Neural progenitor cell (in vitro differentiated cells): Measurements from ENCODE around the gene HOXD11. TPM values are rescaled to one million over a fixed set of nuclear protein-coding genes. Genes with fewer than 3 reads are reported as not detected.
A peak's percentile ranks its signal among the peaks of the same experiment; 100 is the strongest.

Experiments
- DNase-seq: peaks from one replicate; pipeline ENCODE4 v3.0.0-alpha.2; 2016; ENCODE audit warnings: low spot score
- H2AFZ ChIP-seq: fragments of 200-600 bp; sonication (generic); replicated peaks from 2 replicates; pipeline ENCODE4 v1.6.1; 2016; ENCODE audit warnings: antibody characterized with exemption
- H3F3A ChIP-seq: fragments of 200-600 bp; sonication (generic); 2 replicates; pipeline ENCODE4 v1.6.1; 2016; ENCODE audit warnings: antibody characterized with exemption, low read depth
- H3K27ac ChIP-seq: fragments of 200-600 bp; sonication (generic); 2 replicates; pipeline ENCODE4 v1.5.1; 2016; ENCODE audit warnings: mild to moderate bottlenecking
- H3K27me3 ChIP-seq: fragments of 200-600 bp; sonication (generic); 2 replicates; pipeline ENCODE4 v1.6.1; 2016; ENCODE audit warnings: mild to moderate bottlenecking, moderate library complexity
- H3K36me3 ChIP-seq: fragments of 200-600 bp; sonication (generic); 2 replicates; pipeline ENCODE4 v1.5.1; 2016
- H3K4me1 ChIP-seq: fragments of 200-600 bp; sonication (generic); 2 replicates; pipeline ENCODE4 v1.6.1; 2016; ENCODE audit warnings: mixed run types
- H3K4me2 ChIP-seq: fragments of 200-600 bp; sonication (generic); 2 replicates; pipeline ENCODE4 v1.6.1; 2016
- H3K4me3 ChIP-seq: fragments of 200-600 bp; sonication (generic); 2 replicates; pipeline ENCODE4 v1.5.1; 2016
- H3K79me2 ChIP-seq: fragments of 200-600 bp; sonication (generic); 2 replicates; pipeline ENCODE4 v1.6.1; 2016; ENCODE audit warnings: low read depth
- H3K9ac ChIP-seq: fragments of 200-600 bp; sonication (generic); 2 replicates; pipeline ENCODE4 v1.6.1; 2016
- H3K9me3 ChIP-seq: fragments of 200-600 bp; sonication (generic); 2 replicates; pipeline ENCODE4 v1.5.1; 2016; ENCODE audit warnings: low read depth
- H4K20me1 ChIP-seq: fragments of 200-600 bp; sonication (generic); 2 replicates; pipeline ENCODE4 v1.6.1; 2016; ENCODE audit warnings: low read depth
- H3K27ac Mint-ChIP-seq: 3 replicates; pipeline ENCODE4 v1.8.0; 2021; ENCODE audit warnings: mixed read lengths
- H3K27me3 Mint-ChIP-seq: 2 replicates; pipeline ENCODE4 v1.8.0; 2022; ENCODE audit warnings: low read depth, mild to moderate bottlenecking, inconsistent platforms, moderate library complexity, mixed read lengths; ENCODE audit not compliant: insufficient read depth
- H3K36me3 Mint-ChIP-seq: 3 replicates; pipeline ENCODE4 v1.8.0; 2021; ENCODE audit warnings: mixed read lengths
- H3K4me1 Mint-ChIP-seq: 3 replicates; pipeline ENCODE4 v1.8.0; 2021; ENCODE audit warnings: mixed read lengths
- H3K4me3 Mint-ChIP-seq: 3 replicates; pipeline ENCODE4 v1.8.0; 2021; ENCODE audit warnings: mild to moderate bottlenecking, moderate library complexity, mixed read lengths
- H3K9me3 Mint-ChIP-seq: 3 replicates; pipeline ENCODE4 v1.8.0; 2020; ENCODE audit warnings: mixed read lengths
- EZH2 ChIP-seq: fragments of 200-600 bp; sonication (generic); IDR thresholded peaks from 2 replicates; pipeline ENCODE4 v1.6.1; 2017; ENCODE audit warnings: antibody characterized with exemption, mild to moderate bottlenecking, moderate library complexity
- EZH2phosphoT487 ChIP-seq: fragments of 200-600 bp; sonication (generic); IDR thresholded peaks from 2 replicates; pipeline ENCODE4 v1.6.1; 2017; ENCODE audit warnings: antibody characterized with exemption
- total RNA-seq: library from RNA; depleted of rRNA; stranded (reverse); fragments of >200 nt; gene quantifications from 2 replicates; pipeline ENCODE4 v1.2.3, GENCODE V29; 2015; ENCODE audit warnings: low replicate concordance
- TF ChIP-seq, protein P1 (sequence below): fragments of 200-600 bp; sonication (generic); IDR thresholded peaks from 2 replicates; pipeline ENCODE4 v1.5.1; 2017; ENCODE audit warnings: antibody characterized with exemption, mild to moderate bottlenecking

The HOXD11 gene
- total RNA-seq, 1 donor from 2014 or later = not detected

DNA sequence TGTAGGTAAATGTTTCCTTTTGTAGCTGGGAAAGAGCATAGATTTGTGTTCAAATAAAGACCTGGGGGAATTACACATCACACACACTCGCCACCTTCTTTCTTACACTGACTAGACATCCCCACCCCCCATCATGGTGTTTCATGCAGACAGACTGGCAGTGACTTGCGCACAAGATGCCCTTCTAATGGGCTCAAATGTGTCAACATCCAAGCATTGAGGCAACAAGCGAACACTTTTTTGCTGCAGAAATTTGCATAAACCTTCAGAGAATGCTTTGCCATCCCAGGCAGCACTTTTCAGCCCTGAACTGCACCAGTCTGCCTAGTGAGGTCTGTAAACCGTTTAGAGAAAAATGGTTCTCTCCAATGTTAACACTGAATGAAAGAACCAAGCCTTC, 27.0 kb downstream of the HOXD11 start:
- Mint-ChIP-seq H3K9me3 (peaks cover 16% of the 10 kb centered on the region), H3K27ac (no peak overlapping the region), H3K27me3 (peaks cover 88% of the 10 kb centered on the region), H3K4me1 (peaks cover 2% of the 10 kb centered on the region), H3K36me3 (no peaks in the 10 kb centered on the region), H3K4me3 (no peak overlapping the region)
- H3K36me3 ChIP-seq = no peaks in the 10 kb centered on the region
- H3K27me3 ChIP-seq = peaks cover 100% of the 10 kb centered on the region
- no peaks in the 10 kb centered on the region for H3K79me2 ChIP-seq
- H2AFZ ChIP-seq = no peak overlapping the region
- H3K4me3 ChIP-seq = no peak overlapping the region
- TF ChIP-seq, protein P1, sequence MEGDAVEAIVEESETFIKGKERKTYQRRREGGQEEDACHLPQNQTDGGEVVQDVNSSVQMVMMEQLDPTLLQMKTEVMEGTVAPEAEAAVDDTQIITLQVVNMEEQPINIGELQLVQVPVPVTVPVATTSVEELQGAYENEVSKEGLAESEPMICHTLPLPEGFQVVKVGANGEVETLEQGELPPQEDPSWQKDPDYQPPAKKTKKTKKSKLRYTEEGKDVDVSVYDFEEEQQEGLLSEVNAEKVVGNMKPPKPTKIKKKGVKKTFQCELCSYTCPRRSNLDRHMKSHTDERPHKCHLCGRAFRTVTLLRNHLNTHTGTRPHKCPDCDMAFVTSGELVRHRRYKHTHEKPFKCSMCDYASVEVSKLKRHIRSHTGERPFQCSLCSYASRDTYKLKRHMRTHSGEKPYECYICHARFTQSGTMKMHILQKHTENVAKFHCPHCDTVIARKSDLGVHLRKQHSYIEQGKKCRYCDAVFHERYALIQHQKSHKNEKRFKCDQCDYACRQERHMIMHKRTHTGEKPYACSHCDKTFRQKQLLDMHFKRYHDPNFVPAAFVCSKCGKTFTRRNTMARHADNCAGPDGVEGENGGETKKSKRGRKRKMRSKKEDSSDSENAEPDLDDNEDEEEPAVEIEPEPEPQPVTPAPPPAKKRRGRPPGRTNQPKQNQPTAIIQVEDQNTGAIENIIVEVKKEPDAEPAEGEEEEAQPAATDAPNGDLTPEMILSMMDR = no peak
- TF ChIP-seq EZH2phosphoT487 (peak; percentile 11), EZH2 (no peak)
- DNase-seq = no peak
- H3K27ac ChIP-seq = no peak overlapping the region
- peaks cover 83% of the 10 kb centered on the region for H4K20me1 ChIP-seq
- H3F3A ChIP-seq = no peaks in the 10 kb centered on the region
- no peak overlapping the region for H3K4me2 ChIP-seq
- H3K4me1 ChIP-seq = peaks cover 3% of the 10 kb centered on the region
- H3K9ac ChIP-seq = no peak overlapping the region
- H3K9me3 ChIP-seq = no peaks in the 10 kb centered on the region

DNA sequence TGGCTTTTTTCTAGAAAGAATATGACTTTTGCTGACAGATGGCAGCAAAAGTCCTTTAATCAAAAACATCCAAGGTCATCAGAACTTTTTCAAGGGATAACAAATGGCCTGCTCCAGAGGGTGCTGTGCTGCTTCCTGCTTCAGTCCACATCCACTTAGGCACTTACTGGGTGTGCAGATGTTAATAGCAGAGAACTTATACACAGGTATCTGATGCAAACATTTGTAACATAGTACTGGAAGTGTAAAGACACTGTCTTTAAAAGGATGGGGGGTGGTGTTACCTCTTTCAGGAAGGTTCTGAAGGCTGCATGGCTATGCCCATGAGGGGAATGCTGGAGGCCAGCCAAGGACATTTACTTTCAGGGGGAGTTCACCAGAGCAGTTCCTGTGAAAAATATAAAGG, 28.0 kb downstream of the HOXD11 start:
- Mint-ChIP-seq H3K4me3 (no peak overlapping the region), H3K9me3 (peaks cover 19% of the 10 kb centered on the region), H3K27me3 (peaks cover 92% of the 10 kb centered on the region), H3K36me3 (no peaks in the 10 kb centered on the region), H3K27ac (no peak overlapping the region), H3K4me1 (no peaks in the 10 kb centered on the region)
- no peak for DNase-seq
- no peak overlapping the region for H3K9ac ChIP-seq
- no peak overlapping the region for H3K27ac ChIP-seq
- peaks cover 100% of the 10 kb centered on the region for H3K27me3 ChIP-seq
- no peaks in the 10 kb centered on the region for H3K79me2 ChIP-seq
- no peaks in the 10 kb centered on the region for H3K36me3 ChIP-seq
- peaks cover 3% of the 10 kb centered on the region for H3K4me1 ChIP-seq
- H3K4me2 ChIP-seq = no peak overlapping the region
- no peak overlapping the region for H2AFZ ChIP-seq
- no peaks in the 10 kb centered on the region for H3F3A ChIP-seq
- H3K9me3 ChIP-seq = no peaks in the 10 kb centered on the region
- TF ChIP-seq EZH2phosphoT487 (no peak), EZH2 (peak; percentile 2)
- TF ChIP-seq, protein P1 = no peak
- no peak overlapping the region for H3K4me3 ChIP-seq
- H4K20me1 ChIP-seq = peaks cover 80% of the 10 kb centered on the region

DNA sequence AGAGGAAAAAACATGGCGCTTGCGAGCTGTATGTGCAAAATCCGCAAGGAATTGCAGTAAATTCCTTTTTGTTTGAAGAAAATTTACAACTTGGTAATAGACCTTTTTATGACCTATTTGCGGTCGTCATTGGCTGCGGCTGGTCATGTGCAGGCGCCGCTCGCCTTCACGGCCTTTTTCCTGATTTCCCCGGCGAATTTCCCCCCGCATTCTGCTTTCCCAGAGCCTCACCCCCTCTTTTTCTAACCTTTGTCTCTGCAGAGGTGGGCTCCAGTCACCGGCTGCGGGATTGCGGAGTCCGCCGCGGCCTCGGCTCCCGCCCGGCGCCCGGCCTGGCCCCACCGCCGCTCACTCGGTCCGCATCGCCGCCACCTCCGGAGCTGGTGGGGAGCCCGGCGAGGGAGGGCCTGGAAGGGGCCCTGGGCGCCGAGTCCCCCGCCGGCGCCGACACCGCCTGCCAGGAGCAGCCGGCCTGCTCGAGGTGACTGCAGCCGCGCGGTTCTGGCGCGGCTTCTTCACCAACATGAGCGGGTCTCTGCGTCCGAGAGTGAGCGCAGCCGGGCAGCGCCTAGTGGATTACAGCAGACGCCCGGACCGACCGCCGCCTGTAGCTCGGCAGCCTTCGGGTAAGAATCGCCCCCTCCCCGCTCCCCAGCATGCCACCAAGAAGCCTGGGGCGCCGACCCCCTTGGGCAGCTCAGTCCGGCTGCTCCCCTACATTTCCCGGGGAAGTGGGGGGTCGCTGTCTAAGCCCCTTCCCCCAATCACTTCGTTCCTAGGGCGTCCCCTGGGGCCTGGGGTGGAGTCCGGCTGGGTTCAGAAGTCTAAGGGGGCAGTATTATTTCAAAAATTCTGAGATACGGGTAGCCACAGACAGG, 29.5 kb downstream of the HOXD11 start:
- H3K4me2 ChIP-seq = peak overlapping the region; percentile 66
- Mint-ChIP-seq H3K36me3 (no peaks in the 10 kb centered on the region), H3K27ac (no peak overlapping the region), H3K4me1 (peaks cover 4% of the 10 kb centered on the region), H3K4me3 (peak overlapping the region; percentile 77), H3K27me3 (peaks cover 91% of the 10 kb centered on the region), H3K9me3 (peaks cover 14% of the 10 kb centered on the region)
- no peaks in the 10 kb centered on the region for H3K9me3 ChIP-seq
- H4K20me1 ChIP-seq = peaks cover 67% of the 10 kb centered on the region
- DNase-seq = peak; percentile 67
- H3K36me3 ChIP-seq = no peaks in the 10 kb centered on the region
- H3K4me1 ChIP-seq = no peaks in the 10 kb centered on the region
- no peak overlapping the region for H3K9ac ChIP-seq
- no peaks in the 10 kb centered on the region for H3K79me2 ChIP-seq
- peak overlapping the region; percentile 55 for H2AFZ ChIP-seq
- H3K4me3 ChIP-seq = peak overlapping the region; percentile 39
- H3K27me3 ChIP-seq = peaks cover 100% of the 10 kb centered on the region
- H3K27ac ChIP-seq = no peak overlapping the region
- no peaks in the 10 kb centered on the region for H3F3A ChIP-seq
- TF ChIP-seq, protein P1 = no peak
- TF ChIP-seq EZH2 (peak; percentile 97), EZH2phosphoT487 (peak; percentile 92)
